SU-DHL-6 (cell line): ENCODE measurements around the gene ZMYND8.
"Not testable (repeated sequence)": the region's sequence is repeated elsewhere in the genome, so short reads cannot be mapped to it uniquely, and the experiment has no call there.

Source experiments
- H2AFZ ChIP-seq: fragments of 200-600 bp; sonication (generic); 2 replicates; pipeline ENCODE4 v1.6.1; 2014; ENCODE audit warnings: low read depth, mild to moderate bottlenecking, moderate library complexity, mixed read lengths, antibody characterized with exemption, low read length; ENCODE audit not compliant: severe bottlenecking
- H3F3A ChIP-seq: fragments of 200-600 bp; shearing (Covaris generic); 2 replicates; pipeline ENCODE4 v1.6.0; 2016; ENCODE audit warnings: antibody characterized with exemption, mild to moderate bottlenecking; ENCODE audit not compliant: insufficient read depth
- H3K27ac ChIP-seq: fragments of 200-600 bp; sonication (generic); 2 replicates; pipeline ENCODE4 v1.5.1; 2016; ENCODE audit warnings: low read depth, mild to moderate bottlenecking, low read length, moderate library complexity, mixed read lengths
- H3K27me3 ChIP-seq: fragments of 200-600 bp; sonication (generic), shearing (Covaris generic); 2 replicates; pipeline ENCODE4 v1.6.0; 2014; ENCODE audit warnings: mild to moderate bottlenecking, low read length
- H3K36me3 ChIP-seq: fragments of 200-600 bp; sonication (generic); 2 replicates; pipeline ENCODE4 v1.6.1; 2014; ENCODE audit warnings: mild to moderate bottlenecking, low read length, mixed read lengths
- H3K4me2 ChIP-seq: fragments of 300-600, 200-600 bp; shearing (Covaris generic), sonication (generic); 2 replicates; pipeline ENCODE4 v1.6.0; 2014; ENCODE audit warnings: low read length, low read depth, mild to moderate bottlenecking; ENCODE audit not compliant: poor library complexity, severe bottlenecking
- H3K4me3 ChIP-seq: fragments of 200-600 bp; sonication (generic); 2 replicates; pipeline ENCODE4 v1.5.1; 2014; ENCODE audit warnings: antibody characterized with exemption, low read length, mild to moderate bottlenecking, mixed read lengths; ENCODE audit not compliant: insufficient read depth, poor library complexity, severe bottlenecking
- H3K79me2 ChIP-seq: fragments of 200-600 bp; sonication (generic); 2 replicates; pipeline ENCODE4 v1.6.1; 2014; ENCODE audit warnings: mild to moderate bottlenecking, low read length, moderate library complexity; ENCODE audit not compliant: insufficient read depth
- H3K9ac ChIP-seq: fragments of 200-600 bp; sonication (generic); 2 replicates; pipeline ENCODE4 v1.7.0; 2014; ENCODE audit warnings: mild to moderate bottlenecking, low read length
- H3K9me2 ChIP-seq: fragments of 200-600 bp; sonication (generic); replicated peaks from 2 replicates; pipeline ENCODE4 v1.6.1; 2014; ENCODE audit warnings: low read length; ENCODE audit not compliant: insufficient read depth
- H3K9me3 ChIP-seq: fragments of 200-600 bp; sonication (generic); 2 replicates; pipeline ENCODE4 v1.6.1; 2014; ENCODE audit warnings: low read length, mixed read lengths; ENCODE audit not compliant: insufficient read depth
- H4K20me1 ChIP-seq: fragments of 200-600 bp; sonication (generic); 2 replicates; pipeline ENCODE4 v1.6.1; 2014; ENCODE audit warnings: low read depth, mild to moderate bottlenecking, antibody characterized with exemption, low read length, moderate library complexity, mixed read lengths
- EZH2phosphoT487 ChIP-seq: fragments of 200-600 bp; sonication (generic), shearing (Covaris generic); conservative IDR thresholded peaks from 2 replicates; pipeline ENCODE4 v1.6.1; 2018; ENCODE audit warnings: mild to moderate bottlenecking, antibody characterized with exemption, low read length, moderate library complexity, mixed read lengths
- TF ChIP-seq, protein P1 (sequence below): fragments of 200-600 bp; sonication (generic); IDR thresholded peaks from one replicate; pipeline ENCODE4 v1.5.1; 2017; ENCODE audit warnings: antibody characterized with exemption, mild to moderate bottlenecking, low read length, moderate library complexity; ENCODE audit not compliant: insufficient read depth, poor library complexity, severe bottlenecking

ZMYND8 gene

DNA sequence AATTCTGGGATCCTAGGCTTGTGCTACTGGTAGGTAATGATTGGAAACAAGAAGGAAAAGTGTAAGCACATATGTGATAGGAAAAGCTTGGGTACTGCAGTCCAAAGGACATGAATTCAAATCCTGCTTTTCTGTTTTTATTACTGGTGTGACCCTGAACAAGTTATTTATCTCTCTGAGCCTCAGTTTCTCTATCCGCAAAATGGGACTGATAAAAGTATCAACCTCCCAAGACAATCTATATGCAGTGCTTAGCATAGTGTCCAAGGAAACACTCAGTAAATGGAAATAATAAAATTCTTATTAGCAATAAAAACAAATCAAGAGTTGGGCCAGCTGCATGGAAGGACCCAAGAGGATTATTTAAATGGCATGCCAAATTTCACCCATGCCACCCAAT is 108.5 kb downstream of the ZMYND8 start:
- Histone ChIP-seq H3F3A (no peaks in the 10 kb centered on the region), H4K20me1 (no peaks in the 10 kb centered on the region), H3K79me2 (peaks cover 25% of the 10 kb centered on the region; the same call in 1 of the 2 replicates), H3K9ac (no peak overlapping the region), H3K27ac (no peak overlapping the region), H3K4me3 (no peak overlapping the region), H3K27me3 (no peaks in the 10 kb centered on the region), H3K4me2 (no peak overlapping the region), H2AFZ (no peak overlapping the region), H3K36me3 (peaks cover 30% of the 10 kb centered on the region), H3K9me3 (no peaks in the 10 kb centered on the region), H3K9me2 (no peaks in the 10 kb centered on the region)
- TF ChIP-seq, protein P1, sequence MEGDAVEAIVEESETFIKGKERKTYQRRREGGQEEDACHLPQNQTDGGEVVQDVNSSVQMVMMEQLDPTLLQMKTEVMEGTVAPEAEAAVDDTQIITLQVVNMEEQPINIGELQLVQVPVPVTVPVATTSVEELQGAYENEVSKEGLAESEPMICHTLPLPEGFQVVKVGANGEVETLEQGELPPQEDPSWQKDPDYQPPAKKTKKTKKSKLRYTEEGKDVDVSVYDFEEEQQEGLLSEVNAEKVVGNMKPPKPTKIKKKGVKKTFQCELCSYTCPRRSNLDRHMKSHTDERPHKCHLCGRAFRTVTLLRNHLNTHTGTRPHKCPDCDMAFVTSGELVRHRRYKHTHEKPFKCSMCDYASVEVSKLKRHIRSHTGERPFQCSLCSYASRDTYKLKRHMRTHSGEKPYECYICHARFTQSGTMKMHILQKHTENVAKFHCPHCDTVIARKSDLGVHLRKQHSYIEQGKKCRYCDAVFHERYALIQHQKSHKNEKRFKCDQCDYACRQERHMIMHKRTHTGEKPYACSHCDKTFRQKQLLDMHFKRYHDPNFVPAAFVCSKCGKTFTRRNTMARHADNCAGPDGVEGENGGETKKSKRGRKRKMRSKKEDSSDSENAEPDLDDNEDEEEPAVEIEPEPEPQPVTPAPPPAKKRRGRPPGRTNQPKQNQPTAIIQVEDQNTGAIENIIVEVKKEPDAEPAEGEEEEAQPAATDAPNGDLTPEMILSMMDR: no peak
- no peak for TF ChIP-seq EZH2phosphoT487

DNA sequence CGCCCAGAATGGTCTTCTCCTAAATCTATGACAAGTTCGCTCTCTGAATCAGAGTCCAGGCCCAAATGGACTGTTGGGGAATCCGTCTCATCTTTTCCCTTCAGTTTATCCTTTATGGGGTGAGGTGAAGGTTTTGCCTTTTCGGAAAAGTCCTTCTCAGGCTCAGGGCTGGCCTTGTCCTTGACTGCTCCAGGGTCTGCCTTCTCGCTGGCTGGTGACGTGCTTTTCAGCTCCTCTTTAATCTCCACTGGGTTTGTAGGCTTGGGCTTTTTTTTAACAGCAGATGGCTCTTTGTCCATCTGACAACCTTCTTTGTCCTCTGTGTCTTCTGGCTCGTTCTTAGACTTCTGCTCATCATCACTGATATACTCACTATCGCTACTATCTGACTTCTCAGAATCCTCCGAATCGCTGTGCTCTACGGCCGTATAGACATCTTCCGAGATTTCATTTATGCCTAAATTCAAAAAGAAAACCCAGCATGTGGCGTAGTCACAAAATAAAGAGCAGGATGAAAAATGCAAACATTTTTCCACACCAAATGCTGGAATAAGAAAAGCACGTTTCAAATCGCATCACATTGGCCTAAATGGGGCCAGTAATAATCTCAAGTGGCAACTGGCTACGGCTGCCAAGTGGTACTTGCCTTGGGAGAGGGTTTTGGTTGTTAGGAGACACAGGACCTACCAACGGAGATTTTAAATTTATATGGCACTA is 110.3 kb downstream of the ZMYND8 start:
- Histone ChIP-seq H3K9me2 (no peaks in the 10 kb centered on the region), H3K36me3 (peaks cover 26% of the 10 kb centered on the region), H3K27me3 (no peaks in the 10 kb centered on the region), H3K79me2 (peaks cover 13% of the 10 kb centered on the region; the same call in 1 of the 2 replicates), H3K4me3 (no peak overlapping the region), H3K9me3 (no peaks in the 10 kb centered on the region), H3F3A (no peaks in the 10 kb centered on the region), H3K4me2 (no peak overlapping the region), H2AFZ (no peak overlapping the region), H3K27ac (no peak overlapping the region), H4K20me1 (no peaks in the 10 kb centered on the region), H3K9ac (no peak overlapping the region)
- TF ChIP-seq, protein P1: no peak
- TF ChIP-seq EZH2phosphoT487: no peak

DNA sequence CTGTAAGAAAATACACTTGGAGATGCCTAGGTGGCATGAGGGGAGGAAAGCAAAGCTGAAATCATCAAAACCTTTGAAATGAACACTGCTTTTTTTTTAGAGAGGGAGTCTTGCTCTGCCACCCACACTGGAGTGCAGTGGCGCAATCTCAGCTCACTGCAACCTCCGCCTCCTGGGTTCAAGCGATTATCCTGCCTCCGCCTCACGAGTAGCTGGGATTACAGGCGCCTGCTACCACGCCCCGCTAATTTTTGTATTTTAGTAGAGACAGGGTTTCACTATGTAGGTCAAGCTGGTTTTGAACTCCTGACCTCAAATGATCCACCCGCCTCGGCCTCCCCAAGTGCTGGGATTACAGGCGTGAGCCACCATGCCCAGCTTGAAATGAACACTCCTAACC is 111.3 kb downstream of the ZMYND8 start:
- H3K9me3 ChIP-seq, H3F3A ChIP-seq, H3K4me2 ChIP-seq, H3K27ac ChIP-seq, H3K4me3 ChIP-seq, H4K20me1 ChIP-seq, H3K9me2 ChIP-seq, H3K9ac ChIP-seq, H2AFZ ChIP-seq, H3K27me3 ChIP-seq: not testable (repeated sequence)
- Histone ChIP-seq H3K36me3 (peaks cover 26% of the 10 kb centered on the region), H3K79me2 (peaks cover 12% of the 10 kb centered on the region; the same call in 1 of the 2 replicates)

DNA sequence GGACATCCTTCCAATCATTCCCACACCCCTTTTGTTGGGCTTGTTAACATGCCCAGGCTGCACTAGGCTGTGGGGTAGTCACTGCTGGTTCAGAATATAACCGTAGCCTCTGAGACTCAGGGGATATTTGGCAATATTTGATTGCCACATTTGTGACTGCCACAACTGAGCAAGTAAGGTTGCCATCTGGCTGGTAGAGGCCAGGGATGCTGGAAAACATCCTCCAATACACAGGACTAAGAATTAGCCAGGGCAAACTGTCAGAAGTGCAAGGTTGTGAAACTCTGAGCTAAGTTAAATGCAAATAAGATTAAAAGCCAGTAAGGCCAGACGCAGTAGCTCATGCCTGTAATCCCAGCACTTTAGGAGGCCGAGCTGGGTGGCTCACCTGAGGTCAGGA is 112.0 kb downstream of the ZMYND8 start:
- TF ChIP-seq, protein P1: no peak
- no peak for TF ChIP-seq EZH2phosphoT487
- H3K4me3 ChIP-seq: no peak overlapping the region
- H3K27ac ChIP-seq: no peak overlapping the region
- H3K79me2 ChIP-seq: peaks cover 12% of the 10 kb centered on the region; the same call in 1 of the 2 replicates
- H3K9me3 ChIP-seq: no peaks in the 10 kb centered on the region
- H3K27me3 ChIP-seq: no peaks in the 10 kb centered on the region
- no peaks in the 10 kb centered on the region for H4K20me1 ChIP-seq
- no peak overlapping the region for H3K4me2 ChIP-seq
- peaks cover 25% of the 10 kb centered on the region for H3K36me3 ChIP-seq
- H3K9me2 ChIP-seq: no peaks in the 10 kb centered on the region
- H3F3A ChIP-seq: no peaks in the 10 kb centered on the region
- no peak overlapping the region for H3K9ac ChIP-seq
- H2AFZ ChIP-seq: no peak overlapping the region
